HG03460 (cell line): ENCODE results near the gene ZNF446.
"Not testable (repeated sequence)": the region's sequence is repeated elsewhere in the genome, so short reads cannot be mapped to it uniquely, and the experiment has no call there.

Experiments used
- ATAC-seq: cut with Tn5 transposase; IDR thresholded peaks from one replicate; pipeline ENCODE4 v1.9.1; 2021; ENCODE audit not compliant: unreplicated experiment

Gene ZNF446

DNA sequence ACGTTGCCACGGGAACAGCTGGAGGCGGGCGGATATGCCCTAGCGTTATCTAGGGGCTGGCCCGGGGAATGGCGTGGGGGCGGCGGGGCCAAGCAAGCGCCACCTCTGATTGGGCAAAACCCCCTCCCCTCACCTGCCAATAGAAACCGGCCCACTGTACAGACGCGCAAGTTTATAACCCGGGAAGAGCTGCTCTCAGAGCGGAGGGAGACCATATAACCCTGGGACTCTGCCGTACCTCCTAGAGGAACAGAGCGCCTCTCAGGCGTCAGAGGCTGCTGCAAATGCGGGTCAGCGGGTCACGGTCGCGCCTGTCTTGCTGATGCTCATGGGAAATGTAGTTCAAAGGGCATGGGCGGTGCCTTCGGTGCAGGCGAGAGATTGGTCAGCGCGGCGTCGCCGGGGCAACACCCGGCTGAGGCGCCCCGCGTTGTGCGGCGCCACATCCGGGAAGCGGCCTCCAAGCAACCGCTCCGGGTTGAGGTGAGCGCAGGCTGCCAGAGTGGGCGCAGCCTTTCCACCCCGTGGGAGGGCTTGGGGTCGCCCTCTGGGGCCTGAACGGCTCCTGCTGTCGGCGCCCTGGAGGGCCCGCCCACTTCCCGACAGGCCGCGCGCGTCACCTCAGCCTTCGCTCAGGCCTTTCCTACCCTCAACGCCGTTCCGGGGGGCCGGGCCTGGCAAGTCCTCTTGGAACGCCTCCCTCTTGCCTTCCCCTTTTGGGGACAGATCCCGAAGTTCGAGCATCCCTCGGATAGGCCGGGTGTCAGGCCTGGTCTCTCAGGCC is at the start of gene ZNF446:
TSS of gene ZNF446 (plus strand) at position 639 of the 784 bp plus-strand sequence. CDS start 867 bp downstream, outside the sequence.
- ATAC-seq, result peak; percentile 78

DNA sequence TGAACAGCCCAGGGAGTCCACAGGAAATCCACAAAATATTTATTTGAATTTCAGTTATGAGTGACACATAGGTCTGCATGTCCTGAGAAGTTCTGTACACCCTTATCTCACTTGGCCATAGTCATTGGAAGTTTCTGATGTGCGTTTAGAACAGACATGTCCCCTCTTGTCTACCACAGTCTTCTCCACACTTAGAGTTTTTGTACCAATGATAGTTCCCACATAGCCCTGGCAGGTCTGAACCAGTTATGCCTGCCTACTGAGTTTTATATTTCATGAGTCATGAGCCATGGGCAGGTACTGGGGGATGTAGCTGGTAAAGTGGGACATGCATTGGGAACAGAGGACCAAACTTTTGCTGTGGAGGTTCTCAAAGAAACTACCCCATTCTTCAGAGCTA is 47.5 kb upstream of the ZNF446 start:
- no peak for ATAC-seq

DNA sequence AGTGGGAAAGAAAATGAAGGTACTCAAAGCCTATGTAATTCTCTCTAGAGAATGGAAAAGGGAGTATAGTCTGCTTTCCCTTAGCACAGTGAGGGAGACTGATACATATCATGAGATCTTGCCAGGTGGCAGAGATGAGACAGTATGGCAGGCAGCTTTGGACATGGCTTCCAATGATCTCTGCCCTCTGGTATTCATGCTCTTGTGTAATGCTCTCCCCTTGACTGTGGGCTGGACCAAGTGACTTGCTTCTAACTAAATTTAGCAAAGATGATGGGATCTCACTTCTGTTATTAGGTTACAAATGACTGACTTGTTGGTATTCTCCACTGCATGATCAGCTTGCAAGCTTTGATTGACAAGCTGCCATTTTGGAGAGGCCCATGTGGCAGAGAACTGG is 46.4 kb upstream of the ZNF446 start:
- ATAC-seq, result no peak

DNA sequence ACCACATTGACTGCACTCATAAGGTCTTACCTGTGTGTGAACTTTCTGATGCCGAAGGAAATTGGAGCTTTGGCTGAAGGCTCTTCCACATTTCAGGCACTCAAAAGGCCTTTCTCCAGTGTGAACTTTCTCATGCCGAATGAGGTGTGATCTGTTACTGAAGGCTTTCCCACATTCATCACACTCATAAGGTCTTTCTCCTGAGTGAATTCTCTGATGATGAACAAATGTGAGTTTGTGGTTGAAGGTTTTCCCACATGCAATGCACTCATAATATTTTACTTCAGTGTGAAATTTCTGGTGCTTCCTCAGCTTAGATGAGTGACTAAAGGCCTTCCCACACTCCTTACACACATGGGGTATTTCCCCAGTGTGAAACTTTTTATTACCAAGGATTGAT is 41.9 kb upstream of the ZNF446 start:
- no peak for ATAC-seq

DNA sequence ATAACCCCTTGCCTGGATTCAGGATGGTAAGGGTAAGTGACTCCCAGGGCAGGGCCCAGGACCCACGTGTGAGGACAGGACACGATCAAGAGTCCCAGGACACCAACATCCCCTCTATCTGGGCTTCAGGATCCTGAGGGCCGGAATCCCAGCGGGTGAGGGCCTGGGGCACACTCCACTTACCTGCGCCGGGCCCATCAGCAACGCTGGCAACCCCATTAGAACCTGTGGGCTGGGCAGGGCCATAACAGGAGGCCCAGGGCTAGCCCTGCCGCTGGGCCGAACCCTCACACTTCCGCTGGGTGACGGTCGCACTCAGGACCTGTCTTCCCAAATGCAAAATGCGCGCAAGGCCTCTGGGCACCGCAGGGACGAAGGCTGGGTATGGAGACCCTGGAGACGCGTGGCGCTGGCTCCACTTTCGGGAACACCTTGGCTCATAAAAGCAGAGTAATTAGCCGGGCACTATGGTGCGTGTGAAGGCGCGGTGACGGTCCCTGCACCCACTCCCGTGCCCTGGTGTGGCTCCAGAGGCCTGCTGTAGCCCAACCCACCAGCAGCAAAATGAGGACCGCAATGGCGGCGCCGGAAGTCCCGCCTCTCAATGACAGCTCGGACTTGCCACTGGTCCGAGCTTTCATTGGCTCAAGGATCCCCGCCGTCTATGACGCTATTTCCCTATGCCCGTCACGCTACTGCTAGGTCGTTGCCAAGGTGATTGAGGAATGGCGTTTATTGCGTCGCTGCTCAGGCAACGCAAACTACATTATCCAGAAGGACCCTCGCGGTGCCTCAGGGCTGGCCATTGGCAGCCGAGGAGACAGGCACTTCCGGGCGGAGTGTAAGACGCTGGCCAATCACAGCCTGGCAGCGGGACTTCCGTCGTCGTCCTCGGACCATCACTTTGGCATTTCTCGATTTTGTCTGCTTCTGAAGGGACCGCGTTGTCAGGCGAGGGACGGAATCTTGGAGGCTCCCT is 36.3 kb upstream of the ZNF446 start, which contains the start of gene ZNF132:
TSS of gene ZNF132 (minus strand) at position 578 of the 979 bp plus-strand sequence. CDS start at position 246, 332 bp downstream.
- ATAC-seq, result peak; percentile 93

DNA sequence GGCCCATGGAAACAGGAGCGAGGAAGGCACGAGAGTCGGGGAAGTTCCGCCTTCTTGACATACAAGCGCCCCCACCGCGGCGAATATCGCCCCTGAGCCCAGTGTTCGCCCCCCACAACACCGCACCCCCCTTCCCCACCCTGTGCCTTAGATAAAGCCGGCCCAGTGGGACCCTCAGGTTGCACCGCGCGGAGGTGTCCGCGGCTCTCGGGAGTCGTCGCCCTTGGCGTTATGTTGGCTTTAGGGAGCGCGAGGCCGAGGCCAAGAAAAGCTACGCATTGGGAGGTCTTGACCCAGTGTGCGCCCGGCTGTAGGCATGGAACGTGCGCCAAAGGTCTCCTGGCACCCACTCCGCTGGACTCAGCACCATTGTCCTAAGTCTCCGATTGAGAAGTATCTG is 35.6 kb upstream of the ZNF446 start:
- no peak for ATAC-seq

DNA sequence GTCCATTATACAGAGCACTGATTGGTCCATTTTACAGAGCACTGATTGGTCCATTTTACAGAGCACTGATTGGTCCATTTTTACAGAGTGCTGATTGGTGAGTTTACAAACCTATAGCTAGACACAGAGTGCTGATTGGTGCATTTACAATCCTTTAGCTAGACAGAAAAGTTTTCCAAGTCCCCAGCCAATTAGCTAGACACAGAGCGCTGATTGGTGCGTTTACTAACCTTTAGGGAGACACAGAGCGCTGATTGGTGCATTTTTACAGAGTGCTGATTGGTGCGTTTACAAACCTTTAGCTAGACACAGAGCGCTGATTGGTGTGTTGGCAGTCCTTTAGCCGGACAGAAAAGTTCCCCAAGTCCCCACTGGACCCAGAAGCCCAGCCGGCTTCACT is 33.2 kb upstream of the ZNF446 start:
- ATAC-seq, result not testable (repeated sequence)

- not testable (repeated sequence) for ATAC-seq
These were observed 27.3 kb upstream of the ZNF446 start for GRCh38 chr19:58448860-58449259.

DNA sequence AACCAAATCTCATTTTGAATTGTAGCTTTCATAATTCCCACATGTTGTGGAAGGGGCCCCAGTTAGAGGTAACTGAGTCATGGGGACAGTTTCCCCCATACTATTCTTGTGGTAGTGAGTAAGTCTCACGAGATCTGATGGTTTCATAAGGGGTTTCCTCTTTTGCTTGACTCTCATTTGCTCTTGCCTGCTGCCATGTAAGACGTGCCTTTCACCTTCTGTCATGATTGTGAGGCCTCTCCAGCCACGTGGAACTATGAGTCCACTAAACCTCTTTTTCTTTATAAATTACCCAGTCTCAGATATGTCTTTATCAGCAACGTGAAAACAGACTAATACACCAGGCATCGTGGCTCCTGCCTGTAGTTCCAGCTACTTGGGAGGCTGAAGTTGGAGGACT is 26.2 kb upstream of the ZNF446 start:
- ATAC-seq, result not testable (repeated sequence)

GRCh38 chr19:58450856-58451357 is 25.2 kb upstream of the ZNF446 start:
- ATAC-seq, result peak; percentile 3

DNA sequence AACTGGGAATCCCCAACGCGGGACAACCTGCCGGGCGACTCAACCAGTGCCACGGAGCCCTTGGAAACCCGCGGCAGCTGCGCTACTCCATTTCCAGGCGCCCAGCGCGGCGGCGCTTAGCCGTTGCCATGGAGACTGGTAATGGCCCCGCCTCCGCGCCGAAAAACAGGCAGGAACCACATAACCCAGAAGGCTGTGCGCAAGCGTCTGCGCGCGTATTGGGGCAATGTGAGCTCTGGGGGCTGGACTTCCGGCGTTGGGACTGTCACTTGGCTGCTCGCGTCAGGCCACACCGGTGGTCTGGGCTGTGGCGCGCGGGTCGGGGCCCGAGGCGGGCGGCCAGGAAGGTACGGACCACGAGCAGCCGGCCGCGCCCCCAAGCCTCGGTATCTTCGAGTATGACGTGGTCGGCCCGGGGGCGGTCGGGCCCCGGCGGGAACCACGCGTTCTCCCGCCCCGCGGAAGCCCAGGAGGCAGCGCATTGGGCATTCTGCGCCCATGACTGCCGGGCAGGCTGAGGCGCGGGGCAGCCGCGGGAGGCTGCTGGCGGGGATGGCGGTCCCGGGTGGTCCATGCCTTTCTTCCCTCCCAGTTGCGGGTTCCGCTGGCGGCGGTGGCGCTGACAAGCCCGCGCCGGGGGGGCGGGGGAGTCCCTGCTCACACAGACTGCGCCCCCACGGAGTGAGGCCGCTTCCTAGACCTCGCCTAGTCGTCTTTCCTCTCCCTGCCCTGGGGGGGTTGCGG is 24.6 kb upstream of the ZNF446 start, which contains the start of gene ZNF324B:
TSS of gene ZNF324B (plus strand) at position 265 of the 744 bp plus-strand sequence. CDS start 2,080 bp downstream, outside the sequence.
- ATAC-seq, result peak; percentile 95

DNA sequence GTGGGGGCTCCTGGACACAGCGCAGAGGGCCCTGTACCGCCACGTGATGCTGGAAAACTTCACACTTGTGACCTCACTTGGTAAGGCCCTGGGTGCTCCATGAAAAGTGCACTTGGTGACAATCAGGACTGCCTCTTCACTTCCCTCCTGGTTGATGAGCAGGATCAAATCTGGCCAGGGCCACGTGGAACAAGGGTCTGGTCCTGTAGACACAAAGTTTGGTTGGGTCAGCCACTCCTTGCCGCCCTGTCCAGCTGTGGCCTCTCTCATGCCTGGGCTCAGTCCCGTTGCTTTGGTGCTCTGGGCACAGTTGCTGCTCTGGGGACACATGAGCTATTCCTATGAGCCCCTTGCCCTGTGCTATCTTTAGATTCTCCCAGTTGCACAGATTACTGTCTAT is 22.4 kb upstream of the ZNF446 start:
- no peak for ATAC-seq

DNA sequence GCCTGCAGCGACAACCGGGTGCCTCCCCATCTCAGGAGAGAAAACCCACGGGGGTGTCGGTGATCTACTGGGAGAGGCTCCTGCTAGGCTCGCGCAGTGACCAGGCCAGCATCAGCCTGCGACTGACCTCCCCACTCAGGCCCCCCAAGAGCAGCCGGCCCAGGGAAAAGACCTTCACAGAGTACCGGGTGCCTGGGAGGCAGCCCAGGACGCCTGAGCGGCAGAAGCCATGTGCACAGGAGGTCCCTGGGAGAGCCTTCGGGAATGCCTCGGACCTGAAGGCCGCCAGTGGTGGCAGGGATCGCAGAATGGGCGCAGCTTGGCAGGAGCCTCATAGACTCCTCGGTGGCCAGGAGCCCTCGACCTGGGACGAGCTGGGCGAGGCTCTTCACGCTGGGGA is 20.8 kb upstream of the ZNF446 start:
- ATAC-seq, result no peak

- ATAC-seq, result no peak
These were observed 20.0 kb upstream of the ZNF446 start for GRCh38 chr19:58456111-58456510.

DNA sequence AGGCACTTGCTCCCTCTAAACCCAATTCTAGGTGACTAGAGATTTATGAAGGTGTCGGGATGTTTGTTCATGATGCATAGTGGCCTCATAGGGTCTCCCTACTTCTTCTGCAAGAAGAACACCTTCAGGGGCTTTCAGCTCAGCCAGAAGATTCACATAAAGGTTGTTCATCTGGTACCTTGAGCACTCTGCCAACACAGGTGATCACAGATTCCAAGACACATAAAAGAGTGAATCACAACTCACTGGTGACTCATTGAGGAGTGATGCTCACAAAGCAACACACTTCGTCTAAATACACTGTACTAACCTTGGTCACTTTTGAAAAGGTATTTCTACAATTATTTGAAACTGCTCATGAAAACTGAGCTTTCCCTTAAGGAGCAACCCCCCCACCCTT is 16.1 kb upstream of the ZNF446 start:
- ATAC-seq, result no peak

GRCh38 chr19:58466089-58466759 is 9.9 kb upstream of the ZNF446 start:
- ATAC-seq, result peak; percentile 16

- ATAC-seq, result peak; percentile 80
These were observed 9.2 kb upstream of the ZNF446 start, which contains the start of gene ZNF324 for GRCh38 chr19:58466760-58467589. ZNF324 (plus strand) TSS chr19:58467080; CDS start chr19:58469186, 2,106 bp downstream.

GRCh38 chr19:58468216-58468839 is 7.8 kb upstream of the ZNF446 start:
- no peak for ATAC-seq
